Choroid plexus epithelial cell (primary cell): ENCODE results near the gene PYCR2.

Experiments
- DNase-seq: peaks from one replicate; pipeline ENCODE4 v3.0.0-alpha.2; 2010; ENCODE audit warnings: low read depth
- H3K4me3 ChIP-seq: 2 replicates; pipeline ENCODE4 v1.5.1; 2011; ENCODE audit warnings: low read depth, mild to moderate bottlenecking, control low read depth, low read length, moderate library complexity
- TF ChIP-seq, protein P1 (sequence below): conservative IDR thresholded peaks from 2 replicates; pipeline ENCODE4 v1.5.1; 2011; ENCODE audit warnings: low read depth, mild to moderate bottlenecking, control low read depth, inconsistent platforms, low read length, moderate library complexity

PYCR2 gene

DNA sequence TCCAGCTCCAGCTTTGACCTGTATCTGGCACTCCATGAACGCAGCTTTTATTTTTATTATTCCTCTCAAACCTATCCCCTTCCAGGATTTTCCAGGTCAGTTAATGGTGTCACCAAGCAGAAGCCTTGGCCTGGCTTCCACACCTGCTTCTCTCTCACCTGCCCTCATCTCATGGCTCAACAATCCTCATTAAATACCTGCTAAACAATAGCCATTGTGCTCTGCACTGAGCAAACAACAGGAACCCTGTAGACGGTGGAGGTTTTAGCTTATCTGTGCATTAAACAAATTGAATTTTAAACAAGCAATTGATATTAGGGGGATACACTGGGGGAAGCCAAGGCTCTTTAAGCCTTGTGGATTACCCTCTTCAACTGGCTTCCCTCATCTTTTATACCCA, 15.3 kb downstream of the PYCR2 start:
- TF ChIP-seq, protein P1, sequence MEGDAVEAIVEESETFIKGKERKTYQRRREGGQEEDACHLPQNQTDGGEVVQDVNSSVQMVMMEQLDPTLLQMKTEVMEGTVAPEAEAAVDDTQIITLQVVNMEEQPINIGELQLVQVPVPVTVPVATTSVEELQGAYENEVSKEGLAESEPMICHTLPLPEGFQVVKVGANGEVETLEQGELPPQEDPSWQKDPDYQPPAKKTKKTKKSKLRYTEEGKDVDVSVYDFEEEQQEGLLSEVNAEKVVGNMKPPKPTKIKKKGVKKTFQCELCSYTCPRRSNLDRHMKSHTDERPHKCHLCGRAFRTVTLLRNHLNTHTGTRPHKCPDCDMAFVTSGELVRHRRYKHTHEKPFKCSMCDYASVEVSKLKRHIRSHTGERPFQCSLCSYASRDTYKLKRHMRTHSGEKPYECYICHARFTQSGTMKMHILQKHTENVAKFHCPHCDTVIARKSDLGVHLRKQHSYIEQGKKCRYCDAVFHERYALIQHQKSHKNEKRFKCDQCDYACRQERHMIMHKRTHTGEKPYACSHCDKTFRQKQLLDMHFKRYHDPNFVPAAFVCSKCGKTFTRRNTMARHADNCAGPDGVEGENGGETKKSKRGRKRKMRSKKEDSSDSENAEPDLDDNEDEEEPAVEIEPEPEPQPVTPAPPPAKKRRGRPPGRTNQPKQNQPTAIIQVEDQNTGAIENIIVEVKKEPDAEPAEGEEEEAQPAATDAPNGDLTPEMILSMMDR = no peak
- no peak overlapping the region for H3K4me3 ChIP-seq
- DNase-seq = no peak

DNA sequence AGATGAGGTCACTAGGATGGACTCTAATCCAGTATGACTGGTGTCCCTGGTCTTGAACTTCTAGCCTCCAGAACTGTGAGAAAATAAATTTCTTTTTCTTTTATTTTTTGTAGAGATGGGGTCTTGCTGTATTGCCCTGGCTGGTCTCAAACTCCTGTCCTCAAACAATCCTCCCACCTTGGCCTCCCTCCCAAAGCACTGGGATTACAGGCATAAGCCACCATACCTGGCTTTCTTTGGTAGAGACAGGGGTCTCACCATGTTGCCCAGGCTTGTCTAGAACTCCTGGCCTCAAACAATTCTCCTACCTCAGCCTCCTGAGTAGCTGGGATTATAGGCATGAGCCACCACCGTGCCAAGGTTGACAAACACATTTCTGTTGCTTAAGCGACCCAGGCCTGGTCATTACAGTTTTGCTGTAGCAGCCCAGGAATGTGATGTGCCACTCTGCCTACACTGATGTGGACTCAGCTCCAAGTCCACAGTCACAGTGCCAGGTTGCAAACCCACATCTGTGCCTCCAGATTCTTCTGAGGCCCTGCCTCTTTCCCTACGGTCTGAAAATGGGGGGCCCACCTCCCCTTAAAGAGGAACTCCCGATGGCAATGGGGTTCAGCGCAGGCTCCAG, 15.9 kb downstream of the PYCR2 start:
- TF ChIP-seq, protein P1 = no peak
- DNase-seq = no peak
- no peak overlapping the region for H3K4me3 ChIP-seq

DNA sequence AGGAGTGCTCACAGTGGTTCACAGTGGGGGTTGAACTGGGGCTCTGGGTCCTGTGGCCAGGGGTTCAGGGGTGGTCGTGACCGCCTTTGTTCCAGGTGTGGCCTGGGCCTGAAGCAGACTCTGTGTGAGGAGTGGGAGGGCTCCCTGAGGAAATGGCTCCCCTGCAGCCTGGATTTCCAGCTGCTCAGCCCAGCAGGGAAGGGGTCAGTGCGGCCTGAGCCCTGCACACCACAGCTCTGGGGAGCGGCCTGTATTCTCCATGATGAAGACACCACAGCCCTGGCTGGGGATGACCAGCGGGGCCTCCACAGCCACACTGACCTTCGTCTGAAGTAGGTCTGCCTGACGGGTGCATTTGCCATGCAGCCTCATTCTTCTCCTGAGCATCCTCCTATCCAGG, 16.7 kb downstream of the PYCR2 start:
- no peak for DNase-seq
- TF ChIP-seq, protein P1 = no peak
- H3K4me3 ChIP-seq = no peak overlapping the region

DNA sequence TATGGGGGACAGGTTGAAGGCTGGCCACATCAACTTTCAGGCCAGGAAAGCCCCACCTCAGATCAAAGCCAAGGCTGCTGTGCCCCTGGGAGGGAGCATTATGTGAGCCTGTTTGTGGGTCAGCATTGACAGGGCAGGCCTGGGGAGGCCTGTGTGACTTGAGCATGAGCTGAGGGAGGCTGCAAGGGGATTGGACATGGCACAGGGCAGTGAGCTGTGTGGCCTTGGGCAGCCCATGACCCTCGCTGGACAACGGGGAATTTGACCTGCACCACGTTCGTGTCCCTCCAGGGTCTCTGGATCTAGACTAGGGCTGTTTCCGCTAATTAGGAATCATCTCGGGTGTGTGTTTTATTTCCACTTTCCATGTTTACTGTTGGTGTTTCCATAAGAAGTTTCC, 17.6 kb downstream of the PYCR2 start:
- H3K4me3 ChIP-seq = no peak overlapping the region
- TF ChIP-seq, protein P1 = no peak
- DNase-seq = no peak

DNA sequence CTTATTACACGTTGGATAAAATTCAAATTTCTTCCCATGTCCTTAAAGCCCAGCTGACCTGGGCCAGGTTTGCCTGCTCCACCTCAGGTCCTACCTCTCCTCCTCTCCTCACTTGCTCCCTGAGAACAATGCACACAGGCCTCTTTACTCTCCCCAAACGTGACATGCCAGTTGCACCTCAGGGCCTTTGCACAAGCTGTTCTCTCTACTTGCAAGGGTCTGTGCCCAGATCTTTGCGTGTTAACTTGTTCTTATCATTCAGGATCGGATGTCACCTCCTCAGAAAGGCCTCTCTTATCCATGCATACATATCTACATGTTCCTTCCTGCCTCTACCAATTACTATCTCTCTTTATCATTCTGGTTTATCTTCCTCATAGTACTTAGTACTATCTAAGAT, 20.4 kb downstream of the PYCR2 start:
- TF ChIP-seq, protein P1 = no peak
- no peak overlapping the region for H3K4me3 ChIP-seq
- DNase-seq = no peak

DNA sequence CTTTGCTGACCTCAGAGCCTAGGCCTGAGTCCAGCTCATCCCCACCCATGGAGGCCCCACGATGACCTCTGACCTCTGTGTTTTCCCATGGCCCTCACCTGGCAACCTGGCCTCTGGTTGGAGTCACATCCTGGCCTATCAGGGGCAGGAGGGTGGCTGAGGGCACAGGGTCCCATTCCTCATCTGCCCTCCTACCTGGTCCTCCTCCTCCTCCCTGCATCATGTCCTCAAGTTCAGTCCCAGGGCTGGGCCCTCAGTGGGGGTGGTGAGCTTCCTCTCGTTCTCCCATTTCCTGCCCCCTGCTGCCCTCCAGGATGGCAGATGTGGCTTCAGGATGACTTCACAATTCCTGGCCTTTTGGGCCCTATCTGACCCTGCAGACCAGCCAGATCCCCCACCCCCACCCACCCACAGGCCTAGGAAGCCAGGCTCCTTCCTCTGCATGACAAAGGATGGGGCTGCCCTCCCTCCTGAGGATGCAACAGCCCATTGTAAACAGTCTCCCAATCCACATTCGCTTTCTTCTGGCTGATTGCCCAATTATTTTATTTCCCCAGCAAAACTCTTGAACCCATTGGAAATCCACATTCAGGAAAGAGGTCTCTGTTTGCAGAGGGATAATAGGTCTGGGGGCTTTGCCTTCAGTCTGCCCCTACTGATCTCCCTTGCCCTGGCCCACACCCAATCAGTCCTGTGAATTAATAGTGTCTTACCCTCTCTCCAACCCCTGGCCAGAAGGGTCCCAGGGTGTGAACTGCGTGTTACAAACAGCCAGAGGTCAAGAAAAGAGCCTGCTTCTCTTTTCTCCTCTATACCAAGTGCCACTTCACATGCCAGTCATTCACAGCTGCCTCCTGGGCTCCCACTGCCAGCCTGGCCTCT, 24.8 kb downstream of the PYCR2 start:
- no peak for DNase-seq
- TF ChIP-seq, protein P1 = no peak
- no peak overlapping the region for H3K4me3 ChIP-seq
